ENCODE results near the gene NINL. TPM values are rescaled to one million over a fixed set of nuclear protein-coding genes. Genes with fewer than 3 reads are reported as not detected.

NINL gene
- total RNA-seq, 1 donor from 2014 or later: 47.0 TPM

DNA sequence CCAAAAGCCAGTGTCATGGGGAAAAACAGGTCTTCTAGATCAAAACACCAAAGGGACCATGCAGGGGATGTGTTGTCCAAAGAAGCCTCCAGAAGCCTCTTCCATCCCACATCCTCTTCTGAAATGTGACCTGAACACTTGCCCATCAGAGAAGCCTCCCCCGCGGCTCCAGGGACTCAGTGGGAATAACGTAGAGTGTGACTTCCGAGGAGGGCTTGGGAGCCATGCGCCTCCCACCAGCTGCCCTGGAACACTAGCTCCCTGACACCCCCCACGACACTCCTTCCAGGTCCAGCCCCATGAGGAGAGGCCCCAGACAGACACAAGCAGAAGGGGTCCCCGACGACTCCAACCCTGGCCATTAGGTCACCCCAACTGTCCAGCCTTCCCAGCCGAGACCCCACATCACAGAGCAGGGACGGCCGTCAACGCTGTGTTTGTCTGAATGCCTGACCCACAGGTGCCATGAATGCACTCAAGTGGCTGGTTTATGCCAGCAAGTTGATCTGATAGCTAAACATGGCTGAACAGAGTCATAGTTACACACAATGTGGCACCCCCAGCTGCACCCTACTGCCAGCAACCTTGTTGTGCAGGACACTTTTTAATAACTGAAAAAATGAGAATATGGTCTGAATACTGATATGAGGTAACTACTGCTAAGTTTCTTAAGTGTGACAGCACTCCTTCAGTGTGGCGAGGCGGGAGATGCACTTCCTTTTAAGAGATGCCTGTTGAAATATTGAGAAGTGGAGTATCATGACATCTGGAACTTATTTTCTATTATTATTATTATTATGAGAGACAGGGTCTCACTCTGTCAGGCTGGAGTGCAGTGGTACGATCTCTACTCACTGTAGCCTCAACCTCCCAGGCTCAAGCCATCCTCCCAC is 119.8 kb downstream of the NINL start:
- TF ChIP-seq, protein P1, sequence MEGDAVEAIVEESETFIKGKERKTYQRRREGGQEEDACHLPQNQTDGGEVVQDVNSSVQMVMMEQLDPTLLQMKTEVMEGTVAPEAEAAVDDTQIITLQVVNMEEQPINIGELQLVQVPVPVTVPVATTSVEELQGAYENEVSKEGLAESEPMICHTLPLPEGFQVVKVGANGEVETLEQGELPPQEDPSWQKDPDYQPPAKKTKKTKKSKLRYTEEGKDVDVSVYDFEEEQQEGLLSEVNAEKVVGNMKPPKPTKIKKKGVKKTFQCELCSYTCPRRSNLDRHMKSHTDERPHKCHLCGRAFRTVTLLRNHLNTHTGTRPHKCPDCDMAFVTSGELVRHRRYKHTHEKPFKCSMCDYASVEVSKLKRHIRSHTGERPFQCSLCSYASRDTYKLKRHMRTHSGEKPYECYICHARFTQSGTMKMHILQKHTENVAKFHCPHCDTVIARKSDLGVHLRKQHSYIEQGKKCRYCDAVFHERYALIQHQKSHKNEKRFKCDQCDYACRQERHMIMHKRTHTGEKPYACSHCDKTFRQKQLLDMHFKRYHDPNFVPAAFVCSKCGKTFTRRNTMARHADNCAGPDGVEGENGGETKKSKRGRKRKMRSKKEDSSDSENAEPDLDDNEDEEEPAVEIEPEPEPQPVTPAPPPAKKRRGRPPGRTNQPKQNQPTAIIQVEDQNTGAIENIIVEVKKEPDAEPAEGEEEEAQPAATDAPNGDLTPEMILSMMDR (conservative IDR thresholded peaks at IDR 0.05): no peak
- no peak for DNase-seq (ENCODE audit: extremely low spot score, unreplicated experiment)
- no peaks in the 10 kb centered on the region for H3K9me3 Mint-ChIP-seq
- H3K4me1 Mint-ChIP-seq (ENCODE audit: unreplicated experiment): peaks cover 4% of the 10 kb centered on the region
- H3K4me3 Mint-ChIP-seq: no peak overlapping the region
- no peak overlapping the region for H3K27ac Mint-ChIP-seq
- no peaks in the 10 kb centered on the region for H3K27me3 Mint-ChIP-seq
- H3K36me3 Mint-ChIP-seq: peaks cover 25% of the 10 kb centered on the region

DNA sequence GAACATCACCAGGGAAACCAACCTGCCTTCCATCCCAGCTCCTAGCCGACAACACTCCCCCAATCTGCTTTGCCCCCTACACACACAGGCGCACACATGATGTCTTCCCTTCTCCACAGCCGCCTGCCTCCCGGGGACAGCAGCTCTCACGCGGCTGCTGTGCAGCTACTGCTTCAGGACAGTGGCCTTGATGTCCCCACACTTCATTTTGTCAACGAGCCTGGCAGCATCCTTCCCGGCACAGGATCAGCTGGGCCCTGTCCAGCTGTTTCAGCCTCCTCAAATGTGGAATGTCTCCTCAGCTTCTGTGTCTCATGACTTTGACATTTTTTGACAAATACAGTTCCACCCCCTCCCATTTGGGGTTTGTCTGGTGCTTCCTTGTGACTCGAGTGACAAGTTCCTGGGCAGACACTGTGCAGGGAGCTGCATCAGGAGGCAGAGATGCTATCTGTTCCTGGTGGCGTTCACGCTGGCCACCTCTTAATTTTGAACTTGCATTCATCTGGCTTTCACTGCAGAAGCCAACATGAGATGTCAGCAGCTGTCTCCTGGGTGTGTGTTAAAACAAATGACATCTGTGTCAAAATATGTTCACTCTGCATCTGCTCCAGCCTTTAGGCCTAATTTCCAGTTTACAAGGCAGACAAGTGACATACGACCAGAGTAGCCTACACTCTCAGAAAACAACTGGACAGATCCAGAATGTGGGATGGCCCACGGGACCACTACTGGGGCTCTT is 120.7 kb downstream of the NINL start:
- Mint-ChIP-seq H3K27ac (no peak overlapping the region), H3K4me1 (ENCODE audit: unreplicated experiment) (peaks cover under 1% of the 10 kb centered on the region), H3K36me3 (peaks cover 21% of the 10 kb centered on the region), H3K27me3 (no peaks in the 10 kb centered on the region), H3K9me3 (no peaks in the 10 kb centered on the region), H3K4me3 (no peak overlapping the region)
- DNase-seq (ENCODE audit: extremely low spot score, unreplicated experiment): no peak
- TF ChIP-seq, protein P1 (conservative IDR thresholded peaks at IDR 0.05): no peak

DNA sequence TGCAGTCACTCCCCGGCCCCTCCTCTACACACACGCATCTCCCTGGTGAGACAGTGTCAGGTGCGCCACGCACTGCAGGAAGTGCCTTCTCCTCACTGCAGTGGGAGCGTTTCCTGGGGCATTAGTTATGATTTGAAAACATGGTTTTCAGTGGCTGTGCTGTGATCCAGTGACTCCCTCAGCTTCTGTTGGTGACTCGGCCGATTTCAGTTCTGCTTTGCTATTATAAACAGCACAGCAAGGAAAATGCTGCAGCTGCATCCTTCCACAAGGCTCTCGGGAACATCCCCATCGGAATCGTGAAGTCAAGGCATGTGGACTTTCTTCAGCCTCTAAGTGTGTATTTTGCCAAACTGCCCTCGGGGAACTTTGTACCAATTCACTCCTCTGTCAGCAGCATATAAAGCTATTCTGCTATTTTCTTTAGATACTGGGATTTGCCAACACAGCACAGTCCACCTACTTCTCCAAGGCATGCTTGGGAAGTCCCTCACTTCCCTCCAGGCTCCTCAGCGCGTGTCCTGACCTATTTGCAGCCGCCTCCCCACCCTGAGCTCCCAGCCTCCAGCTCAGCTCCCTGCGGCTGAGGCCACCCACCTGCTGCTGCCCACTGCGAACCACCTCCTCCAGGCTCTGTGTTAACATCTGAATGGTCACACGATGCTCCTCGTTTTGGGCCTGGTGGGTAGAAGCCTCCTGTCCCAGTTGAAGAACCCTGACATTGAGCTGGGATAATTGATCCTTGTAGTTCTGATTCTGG is 123.4 kb downstream of the NINL start:
- no peak for DNase-seq (ENCODE audit: extremely low spot score, unreplicated experiment)
- Mint-ChIP-seq H3K9me3 (no peaks in the 10 kb centered on the region), H3K4me1 (ENCODE audit: unreplicated experiment) (no peaks in the 10 kb centered on the region), H3K27ac (no peak overlapping the region), H3K36me3 (peaks cover 19% of the 10 kb centered on the region), H3K27me3 (no peaks in the 10 kb centered on the region), H3K4me3 (no peak overlapping the region)
- TF ChIP-seq, protein P1 (conservative IDR thresholded peaks at IDR 0.05): no peak

DNA sequence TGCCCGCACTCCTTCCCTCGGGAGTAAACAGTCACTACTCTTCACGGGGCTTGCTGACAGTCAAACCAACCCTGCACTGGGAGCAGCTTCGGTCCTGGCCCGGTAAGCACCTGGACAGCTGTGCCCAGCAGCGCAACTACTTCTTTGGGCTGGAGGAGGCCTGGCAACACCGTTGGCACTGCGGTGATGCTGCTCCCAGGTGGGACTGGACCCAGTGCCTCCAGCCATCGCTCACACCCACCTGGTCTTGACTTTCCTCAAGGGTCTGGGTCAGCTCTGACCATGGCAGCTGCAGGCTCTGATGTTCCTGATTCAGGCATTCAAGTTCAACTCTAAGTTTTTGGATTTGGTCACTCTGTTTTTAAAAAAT is 124.1 kb downstream of the NINL start:
- H3K27ac Mint-ChIP-seq: no peak overlapping the region
- no peaks in the 10 kb centered on the region for H3K4me1 Mint-ChIP-seq (ENCODE audit: unreplicated experiment)
- peaks cover 19% of the 10 kb centered on the region for H3K36me3 Mint-ChIP-seq
- no peak for DNase-seq (ENCODE audit: extremely low spot score, unreplicated experiment)
- no peaks in the 10 kb centered on the region for H3K27me3 Mint-ChIP-seq
- TF ChIP-seq, protein P1 (conservative IDR thresholded peaks at IDR 0.05): no peak
- no peak overlapping the region for H3K4me3 Mint-ChIP-seq
- no peaks in the 10 kb centered on the region for H3K9me3 Mint-ChIP-seq

DNA sequence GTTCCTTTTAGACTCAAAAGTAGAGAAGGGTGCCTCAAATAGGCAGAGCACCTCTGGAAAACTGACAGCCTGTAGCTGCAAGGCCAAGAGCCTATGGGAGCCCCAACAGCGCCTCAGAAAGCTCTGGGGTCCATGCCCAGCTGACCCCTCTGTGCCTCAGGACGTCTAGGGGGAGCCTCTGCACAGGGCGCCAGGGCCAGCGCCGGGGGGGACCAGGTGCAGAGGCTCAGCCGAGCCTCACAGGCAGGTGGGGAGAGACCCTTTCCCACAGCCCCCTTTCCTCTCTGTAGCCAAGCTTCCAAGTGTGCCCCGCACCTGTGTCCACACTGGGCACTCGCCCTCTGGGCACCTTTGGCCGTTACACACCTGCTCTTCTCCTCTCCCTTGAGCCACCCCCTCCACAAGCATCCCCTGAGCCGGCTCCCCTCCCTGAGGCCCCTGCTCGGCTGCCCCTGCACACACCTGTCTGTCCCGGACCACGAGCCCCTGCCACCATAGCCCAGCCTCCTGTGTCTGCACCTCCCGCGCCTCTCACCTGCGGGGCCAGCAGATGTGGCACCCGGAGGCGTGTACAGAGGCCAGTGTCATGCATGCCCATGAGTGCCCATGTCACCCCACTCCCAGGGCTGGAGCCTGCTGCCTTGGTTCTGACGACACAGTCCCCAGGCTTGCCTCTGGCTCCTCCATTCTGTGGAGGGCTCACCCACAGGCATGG is 124.6 kb downstream of the NINL start:
- H3K27me3 Mint-ChIP-seq: no peaks in the 10 kb centered on the region
- H3K9me3 Mint-ChIP-seq: no peaks in the 10 kb centered on the region
- DNase-seq (ENCODE audit: extremely low spot score, unreplicated experiment): no peak
- H3K4me3 Mint-ChIP-seq: no peak overlapping the region
- TF ChIP-seq, protein P1 (conservative IDR thresholded peaks at IDR 0.05): no peak
- no peak overlapping the region for H3K27ac Mint-ChIP-seq
- peaks cover 18% of the 10 kb centered on the region for H3K36me3 Mint-ChIP-seq
- H3K4me1 Mint-ChIP-seq (ENCODE audit: unreplicated experiment): no peaks in the 10 kb centered on the region
